H9 (cell line): Measurements from ENCODE around the gene FOXI1. TPM values are rescaled to one million over a fixed set of nuclear protein-coding genes. Genes with fewer than 3 reads are reported as not detected.

Experiments
- DNase-seq: peaks from one replicate; pipeline ENCODE4 v3.0.0-alpha.2; 2017
- H2AFZ ChIP-seq: one replicate; pipeline ENCODE4 v1.6.1; 2013; ENCODE audit warnings: mild to moderate bottlenecking, low read length, control low read depth, moderate library complexity
- H2AK5ac ChIP-seq: 2 replicates; pipeline ENCODE4 v1.6.1; 2013; ENCODE audit warnings: low read length, control low read depth, mixed read lengths; ENCODE audit not compliant: insufficient read length
- H2BK120ac ChIP-seq: one replicate; pipeline ENCODE4 v1.6.1; 2013; ENCODE audit warnings: low read depth, mild to moderate bottlenecking, low read length, control low read depth, inconsistent platforms; ENCODE audit not compliant: poor library complexity, severe bottlenecking
- H2BK12ac ChIP-seq: 2 replicates; pipeline ENCODE4 v1.6.1; 2013; ENCODE audit warnings: low read length, control low read depth, mixed read lengths, low read depth; ENCODE audit not compliant: insufficient read length
- H2BK15ac ChIP-seq: 2 replicates; pipeline ENCODE4 v1.6.1; 2013; ENCODE audit warnings: low read depth, low read length, control low read depth
- H2BK20ac ChIP-seq: one replicate; pipeline ENCODE4 v1.6.1; 2013; ENCODE audit warnings: low read depth, mild to moderate bottlenecking, low read length, control low read depth, inconsistent platforms; ENCODE audit not compliant: poor library complexity, severe bottlenecking
- H2BK5ac ChIP-seq: 2 replicates; pipeline ENCODE4 v1.6.1; 2013; ENCODE audit warnings: low read length, control low read depth, mixed read lengths; ENCODE audit not compliant: insufficient read length
- H3K14ac ChIP-seq: 2 replicates; pipeline ENCODE4 v1.6.1; 2013; ENCODE audit warnings: low read length, control low read depth; ENCODE audit not compliant: insufficient read depth
- H3K18ac ChIP-seq: 2 replicates; pipeline ENCODE4 v1.6.1; 2013; ENCODE audit warnings: low read depth, mild to moderate bottlenecking, mixed read lengths, low read length, control low read depth; ENCODE audit not compliant: insufficient read length
- H3K23ac ChIP-seq: 2 replicates; pipeline ENCODE4 v1.6.1; 2013; ENCODE audit warnings: low read length, control low read depth, mixed read lengths, low read depth; ENCODE audit not compliant: insufficient read length
- H3K23me2 ChIP-seq: 2 replicates; pipeline ENCODE4 v1.6.1; 2013; ENCODE audit warnings: low read depth, mild to moderate bottlenecking, mixed read lengths, low read length, control low read depth; ENCODE audit not compliant: insufficient read length, poor library complexity, severe bottlenecking
- H3K27ac ChIP-seq: 2 replicates; pipeline ENCODE4 v1.5.1; 2013; ENCODE audit warnings: low read length, control low read depth, mixed read lengths, low read depth; ENCODE audit not compliant: insufficient read length
- H3K27me3 ChIP-seq: 2 replicates; pipeline ENCODE4 v1.6.1; 2013; ENCODE audit warnings: low read length, control low read depth, inconsistent platforms; ENCODE audit not compliant: insufficient read depth
- H3K4ac ChIP-seq: 2 replicates; pipeline ENCODE4 v1.6.1; 2013; ENCODE audit warnings: low read depth, mild to moderate bottlenecking, control low read depth, inconsistent platforms, low read length, moderate library complexity
- H3K4me1 ChIP-seq: 2 replicates; pipeline ENCODE4 v1.6.1; 2013; ENCODE audit warnings: low read length, control low read depth, inconsistent platforms; ENCODE audit not compliant: insufficient read depth
- H3K4me2 ChIP-seq: 2 replicates; pipeline ENCODE4 v1.6.1; 2013; ENCODE audit warnings: low read length, control low read depth, mixed read lengths; ENCODE audit not compliant: insufficient read length, insufficient read depth
- H3K56ac ChIP-seq: 2 replicates; pipeline ENCODE4 v1.6.1; 2013; ENCODE audit warnings: low read depth, mild to moderate bottlenecking, mixed read lengths, low read length, control low read depth; ENCODE audit not compliant: insufficient read length
- H3K79me1 ChIP-seq: 2 replicates; pipeline ENCODE4 v1.6.1; 2013; ENCODE audit warnings: low read depth, mild to moderate bottlenecking, moderate library complexity, low read length, control low read depth, inconsistent platforms; ENCODE audit not compliant: insufficient read depth, poor library complexity, severe bottlenecking
- H3K79me2 ChIP-seq: 2 replicates; pipeline ENCODE4 v1.6.1; 2013; ENCODE audit warnings: low read length, control low read depth, inconsistent platforms; ENCODE audit not compliant: insufficient read depth
- H3K9ac ChIP-seq: 2 replicates; pipeline ENCODE4 v1.6.1; 2013; ENCODE audit warnings: low read length, control low read depth, mixed read lengths; ENCODE audit not compliant: insufficient read length; ENCODE audit errors: extremely low read depth
- H3K9me3 ChIP-seq: one replicate; pipeline ENCODE4 v1.6.1; 2013; ENCODE audit warnings: low read depth, low read length, inconsistent platforms; ENCODE audit not compliant: control insufficient read depth
- H3T11ph ChIP-seq: one replicate; pipeline ENCODE4 v1.6.1; 2013; ENCODE audit warnings: mild to moderate bottlenecking, low read length, control low read depth, inconsistent platforms
- H4K20me1 ChIP-seq: one replicate; pipeline ENCODE4 v1.6.1; 2013; ENCODE audit not compliant: control insufficient read depth, insufficient read length, insufficient read depth
- H4K5ac ChIP-seq: 2 replicates; pipeline ENCODE4 v1.6.1; 2013; ENCODE audit warnings: low read depth, mild to moderate bottlenecking, mixed read lengths, low read length, control low read depth; ENCODE audit not compliant: insufficient read length
- H4K8ac ChIP-seq: replicated peaks from 2 replicates; pipeline ENCODE4 v1.6.1; 2013; ENCODE audit warnings: low read length, control low read depth, mixed read lengths, low read depth; ENCODE audit not compliant: insufficient read length
- H4K91ac ChIP-seq: 2 replicates; pipeline ENCODE4 v1.6.1; 2013; ENCODE audit warnings: low read depth, mild to moderate bottlenecking, moderate library complexity, mixed read lengths, low read length, control low read depth; ENCODE audit not compliant: insufficient read length
- H3K27ac Mint-ChIP-seq, 3 experiments: 2 replicates in 2 of 3; 3 replicates in 1 of 3; pipeline ENCODE4 v1.8.0; 2020 to 2021; ENCODE audit warnings: mixed read lengths in 3 of 3, mild to moderate bottlenecking in 1 of 3, moderate library complexity in 1 of 3
- H3K27me3 Mint-ChIP-seq: 2 replicates; pipeline ENCODE4 v1.8.0; 2021; ENCODE audit warnings: low read depth, mild to moderate bottlenecking, moderate library complexity, mixed read lengths
- H3K36me3 Mint-ChIP-seq, 3 experiments: 2 replicates in 2 of 3; 3 replicates in 1 of 3; pipeline ENCODE4 v1.8.0; 2020 to 2021; ENCODE audit warnings: low read depth in 3 of 3, mixed read lengths in 3 of 3; ENCODE audit not compliant: insufficient read depth in 1 of 3
- H3K4me1 Mint-ChIP-seq, 2 experiments: 2 replicates each; pipeline ENCODE4 v1.8.0; 2020; ENCODE audit warnings: mixed read lengths in 2 of 2
- H3K4me3 Mint-ChIP-seq, 2 experiments: 2 replicates in 1 of 2; 3 replicates in 1 of 2; pipeline ENCODE4 v1.8.0; 2020 to 2021; ENCODE audit warnings: mild to moderate bottlenecking in 2 of 2, mixed read lengths in 2 of 2, moderate library complexity in 1 of 2
- H3K9me3 Mint-ChIP-seq, 2 experiments: 2 replicates in 1 of 2; 3 replicates in 1 of 2; pipeline ENCODE4 v1.8.0; 2020; ENCODE audit warnings: mild to moderate bottlenecking in 2 of 2, mixed read lengths in 2 of 2, moderate library complexity in 1 of 2
- WGBS: extraction: QIAGEN DNeasy Blood & Tissue Kit; methylation state at CpG from one replicate; pipeline ENCODE4 v1.1.7; 2013; ENCODE audit warnings: missing lambda C conversion rate, low lambda C conversion rate, mixed read lengths; ENCODE audit not compliant: insufficient read length; ENCODE audit errors: extremely low coverage; 5-methylcytosine and 5-hydroxymethylcytosine counted together
- total RNA-seq: library from RNA; stranded (reverse); gene quantifications from 2 replicates; pipeline ENCODE4 v1.2.1, GENCODE V29; 2021
- TF ChIP-seq, protein P1 (sequence below): fragments of 200-600 bp; sonication (generic); conservative IDR thresholded peaks from 3 replicates; pipeline ENCODE4 v1.8.0; 2021; ENCODE audit warnings: antibody characterized with exemption, mild to moderate bottlenecking

Gene FOXI1
- total RNA-seq, 1 experiment from 2014 or later, result not detected

DNA sequence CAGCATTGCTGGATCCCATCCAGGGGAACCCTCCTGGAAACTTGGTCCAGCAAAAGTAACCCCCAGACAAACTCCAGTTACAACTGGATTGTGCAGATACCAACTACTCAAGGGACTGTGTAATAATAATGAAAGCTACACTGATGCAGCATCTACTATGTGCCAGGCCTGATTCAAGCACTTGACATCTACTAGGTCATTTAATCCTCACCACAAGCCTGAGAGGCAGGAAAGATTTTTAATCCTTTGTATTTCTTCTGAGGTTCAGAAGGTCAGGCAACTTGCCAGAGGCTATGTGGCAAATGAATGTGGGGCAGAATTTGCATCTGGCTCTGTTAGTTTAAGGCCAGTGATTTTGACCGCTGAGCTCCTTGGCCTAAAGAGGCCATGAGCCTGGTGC, 29.5 kb upstream of the FOXI1 start:
- Histone ChIP-seq H2BK120ac (no peak overlapping the region), H3K79me2 (no peaks in the 10 kb centered on the region), H2BK12ac (no peak overlapping the region), H4K5ac (no peak overlapping the region), H2AK5ac (no peak overlapping the region), H2BK5ac (no peak overlapping the region), H3T11ph (no peak overlapping the region), H4K8ac (no peak overlapping the region), H3K4ac (no peak overlapping the region), H2AFZ (no peak overlapping the region), H2BK15ac (no peak overlapping the region), H4K91ac (no peak overlapping the region), H3K9me3 (no peaks in the 10 kb centered on the region), H3K23ac (no peak overlapping the region), H4K20me1 (no peaks in the 10 kb centered on the region), H3K4me1 (no peaks in the 10 kb centered on the region), H3K14ac (no peak overlapping the region), H3K79me1 (no peaks in the 10 kb centered on the region), H3K18ac (no peak overlapping the region), H2BK20ac (no peak overlapping the region), H3K56ac (no peak overlapping the region), H3K23me2 (no peaks in the 10 kb centered on the region), H3K27me3 (no peaks in the 10 kb centered on the region), H3K9ac (no peak overlapping the region), H3K4me2 (no peak overlapping the region), H3K27ac (no peak overlapping the region)
- peaks cover 0 to 4% of the 10 kb centered on the region in 2 experiments; a peak in 1 of 4 replicates for H3K4me1 Mint-ChIP-seq
- H3K4me3 Mint-ChIP-seq, result no peak overlapping the region
- no peaks in the 10 kb centered on the region for H3K9me3 Mint-ChIP-seq
- no CpG with 5 or more reads among the region's 1 CpG for WGBS
- H3K27me3 Mint-ChIP-seq, result peaks cover 7% of the 10 kb centered on the region
- TF ChIP-seq, protein P1, sequence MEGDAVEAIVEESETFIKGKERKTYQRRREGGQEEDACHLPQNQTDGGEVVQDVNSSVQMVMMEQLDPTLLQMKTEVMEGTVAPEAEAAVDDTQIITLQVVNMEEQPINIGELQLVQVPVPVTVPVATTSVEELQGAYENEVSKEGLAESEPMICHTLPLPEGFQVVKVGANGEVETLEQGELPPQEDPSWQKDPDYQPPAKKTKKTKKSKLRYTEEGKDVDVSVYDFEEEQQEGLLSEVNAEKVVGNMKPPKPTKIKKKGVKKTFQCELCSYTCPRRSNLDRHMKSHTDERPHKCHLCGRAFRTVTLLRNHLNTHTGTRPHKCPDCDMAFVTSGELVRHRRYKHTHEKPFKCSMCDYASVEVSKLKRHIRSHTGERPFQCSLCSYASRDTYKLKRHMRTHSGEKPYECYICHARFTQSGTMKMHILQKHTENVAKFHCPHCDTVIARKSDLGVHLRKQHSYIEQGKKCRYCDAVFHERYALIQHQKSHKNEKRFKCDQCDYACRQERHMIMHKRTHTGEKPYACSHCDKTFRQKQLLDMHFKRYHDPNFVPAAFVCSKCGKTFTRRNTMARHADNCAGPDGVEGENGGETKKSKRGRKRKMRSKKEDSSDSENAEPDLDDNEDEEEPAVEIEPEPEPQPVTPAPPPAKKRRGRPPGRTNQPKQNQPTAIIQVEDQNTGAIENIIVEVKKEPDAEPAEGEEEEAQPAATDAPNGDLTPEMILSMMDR, result no peak
- H3K27ac Mint-ChIP-seq, result no peak overlapping the region; a peak in 1 of 7 replicates
- H3K36me3 Mint-ChIP-seq, result no peaks in the 10 kb centered on the region
- DNase-seq, result no peak
